ENCODE measurements around the gene CHCHD6.

Gene CHCHD6

DNA sequence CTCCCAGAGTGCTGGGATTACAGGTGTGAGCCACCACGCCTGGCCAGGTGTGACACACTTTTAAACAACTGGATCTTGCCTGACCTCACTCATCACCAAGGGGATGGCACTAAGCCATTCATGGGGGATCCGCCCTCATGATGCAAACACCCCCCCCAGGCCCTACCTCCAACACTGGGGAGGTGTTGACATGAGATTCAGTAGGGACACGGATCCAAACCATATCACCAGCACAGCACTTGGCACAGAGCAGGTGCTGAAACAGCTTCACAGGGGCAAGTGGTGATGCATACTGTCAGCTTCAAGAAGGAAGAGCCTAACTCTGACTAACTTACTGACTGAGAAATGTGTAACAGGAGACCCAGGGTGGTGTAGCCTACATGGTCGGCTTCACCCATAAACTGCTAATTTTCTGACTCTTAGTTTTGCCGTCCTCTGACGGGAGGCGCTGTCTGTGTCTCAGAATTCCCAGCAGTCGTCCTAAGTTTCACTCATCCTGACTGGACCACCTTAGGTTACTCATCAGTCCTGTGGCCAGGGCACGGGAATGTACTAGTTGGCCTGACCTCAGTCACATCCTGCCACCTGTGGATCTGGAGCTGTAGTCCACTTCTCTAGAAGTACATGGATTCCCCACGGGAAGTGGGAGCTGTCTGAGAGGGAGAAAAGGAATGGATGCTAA is 197.0 kb downstream of the CHCHD6 start:
- no peak for FAIRE-seq

DNA sequence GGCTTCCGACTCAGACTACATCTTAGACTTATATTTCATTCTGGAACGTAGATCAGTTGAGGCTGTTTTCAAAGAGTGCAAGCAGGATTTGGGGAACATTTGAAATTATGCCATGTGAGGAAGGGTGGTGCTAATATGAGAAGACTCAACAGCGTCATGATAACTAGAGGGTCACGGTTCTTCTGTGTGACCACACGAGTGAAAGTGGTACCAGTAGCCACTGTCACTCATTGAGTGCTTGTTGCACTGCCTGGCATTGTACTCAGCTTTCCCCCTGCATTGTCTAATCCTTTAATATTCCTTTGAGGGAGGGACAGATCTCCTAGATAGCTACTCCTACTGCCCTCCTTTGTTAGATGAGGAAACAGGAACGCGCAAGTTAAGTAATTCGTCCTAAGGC is 197.6 kb downstream of the CHCHD6 start:
- FAIRE-seq = no peak

DNA sequence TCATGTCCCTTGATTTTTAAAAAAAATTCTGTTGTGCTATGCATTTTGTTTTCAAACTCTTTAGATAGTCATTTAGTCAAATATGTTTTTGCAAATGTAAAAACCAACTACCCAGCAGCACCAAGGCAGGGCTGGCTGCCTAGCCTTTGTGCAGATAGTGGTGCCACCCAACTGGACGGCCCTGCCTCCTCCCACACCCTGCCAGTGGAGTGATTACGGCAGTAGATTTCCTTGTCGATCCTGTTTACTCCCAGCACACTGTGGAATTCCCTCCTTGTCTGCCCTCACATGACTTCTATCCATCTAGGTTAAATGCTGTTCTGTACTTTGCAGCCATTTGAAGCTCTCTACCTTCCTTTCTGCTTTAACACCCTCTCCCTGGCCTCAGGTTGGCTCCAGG is 199.5 kb downstream of the CHCHD6 start:
- no peak for FAIRE-seq

DNA sequence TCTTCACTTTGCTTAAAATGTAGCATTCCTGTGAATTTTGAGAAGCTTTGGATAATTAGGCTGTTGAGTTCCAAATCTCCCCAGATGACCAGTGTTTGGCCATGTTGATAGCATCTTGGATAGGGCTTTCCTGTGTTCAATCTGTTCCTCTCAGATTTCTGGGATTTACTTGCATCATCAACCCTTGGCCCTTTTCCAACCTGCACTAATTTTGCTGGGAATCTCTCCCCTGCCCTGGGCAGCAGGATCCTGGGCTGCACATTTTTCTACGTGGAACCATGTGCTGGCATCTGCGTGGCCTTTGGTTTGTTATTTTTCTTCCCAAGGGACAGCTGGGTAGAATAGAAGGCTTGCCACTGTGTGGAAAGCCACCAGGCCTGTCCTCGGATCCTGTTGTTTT is 203.5 kb downstream of the CHCHD6 start:
- no peak for FAIRE-seq

DNA sequence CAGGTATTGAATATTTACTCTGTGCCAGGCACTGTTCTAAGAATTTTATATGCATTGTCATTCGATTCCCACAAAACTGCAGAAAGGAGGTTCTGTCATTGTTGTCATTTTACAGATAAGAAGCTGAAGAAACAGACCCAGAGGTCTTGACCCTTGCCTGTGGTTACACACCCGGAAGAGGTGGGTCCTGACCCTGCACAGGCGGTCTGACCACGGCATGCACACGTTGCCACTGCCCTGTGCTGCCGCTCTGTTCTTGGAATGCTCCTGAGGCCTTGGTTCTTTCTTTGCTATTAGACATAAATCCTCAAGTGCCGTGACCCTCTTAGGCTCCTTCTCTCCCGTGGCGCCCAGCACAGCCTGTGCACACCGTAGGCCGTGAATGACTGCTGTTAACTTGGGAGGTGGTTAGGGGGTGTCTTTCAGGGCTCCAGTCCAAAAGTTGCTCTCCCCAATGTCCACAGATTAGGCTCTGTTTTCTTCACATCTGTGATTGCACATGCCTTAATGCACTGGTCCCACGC is 204.8 kb downstream of the CHCHD6 start:
- no peak for FAIRE-seq

DNA sequence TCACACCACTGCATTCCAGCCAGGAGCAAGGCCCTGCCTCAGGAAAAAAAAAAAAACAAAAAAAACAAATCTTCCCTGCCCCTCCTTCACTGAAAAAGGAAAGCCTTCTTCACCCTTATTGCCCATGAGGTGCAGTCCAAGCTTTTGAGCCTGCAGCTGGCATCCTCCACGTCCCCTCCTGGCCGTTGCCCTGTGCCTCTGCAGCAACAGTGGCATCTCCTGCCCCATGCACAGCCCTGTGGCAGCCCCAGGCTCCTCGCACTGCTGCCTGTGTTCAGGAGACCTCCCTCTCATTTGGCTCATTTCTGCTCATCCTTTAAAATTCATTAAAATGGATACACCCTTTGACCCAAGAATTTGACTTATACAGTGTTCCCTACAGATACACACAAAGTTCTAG is 206.2 kb downstream of the CHCHD6 start:
- no peak for FAIRE-seq

DNA sequence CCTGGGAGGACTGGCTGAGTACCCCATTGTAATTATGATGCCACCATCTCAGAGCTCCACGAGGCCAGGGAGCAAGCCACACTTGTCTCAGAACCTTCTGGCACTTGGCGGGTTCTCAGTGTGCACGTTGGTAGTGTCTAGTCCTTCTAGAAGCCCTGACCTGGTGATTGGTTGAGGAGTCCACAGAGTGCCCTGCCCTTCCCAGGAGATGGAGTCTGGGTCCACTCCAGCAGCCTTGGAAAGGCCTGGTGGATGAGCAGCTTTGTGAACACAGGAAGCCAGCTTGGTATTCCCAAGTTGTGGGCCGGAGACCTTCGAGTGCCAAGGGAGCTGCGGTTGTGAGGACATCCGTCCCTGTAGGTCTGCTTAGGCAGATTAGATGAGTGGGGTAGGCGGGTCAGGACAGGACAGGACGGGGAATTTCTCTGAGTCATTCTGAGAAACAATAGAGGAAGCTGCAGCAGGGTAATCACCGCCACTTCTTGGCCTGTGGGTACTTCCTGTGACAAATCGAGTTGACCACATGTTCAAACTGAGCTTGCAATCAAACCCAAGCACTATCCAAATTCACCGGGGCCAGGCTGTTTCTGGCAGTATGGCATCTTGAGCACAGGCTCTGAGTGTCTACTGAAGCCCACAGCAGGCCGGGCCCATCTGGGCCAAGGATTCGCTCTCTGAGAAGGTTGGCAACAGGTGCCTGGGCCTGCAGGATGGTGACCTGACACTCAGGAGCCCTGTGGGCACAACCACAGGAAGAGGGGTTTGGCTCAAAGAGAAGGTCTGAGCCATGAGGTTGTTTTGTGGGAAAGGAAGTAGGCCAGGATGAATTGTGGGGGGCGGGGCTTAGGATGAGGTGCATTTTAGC is 207.4 kb downstream of the CHCHD6 start:
- no peak for FAIRE-seq

DNA sequence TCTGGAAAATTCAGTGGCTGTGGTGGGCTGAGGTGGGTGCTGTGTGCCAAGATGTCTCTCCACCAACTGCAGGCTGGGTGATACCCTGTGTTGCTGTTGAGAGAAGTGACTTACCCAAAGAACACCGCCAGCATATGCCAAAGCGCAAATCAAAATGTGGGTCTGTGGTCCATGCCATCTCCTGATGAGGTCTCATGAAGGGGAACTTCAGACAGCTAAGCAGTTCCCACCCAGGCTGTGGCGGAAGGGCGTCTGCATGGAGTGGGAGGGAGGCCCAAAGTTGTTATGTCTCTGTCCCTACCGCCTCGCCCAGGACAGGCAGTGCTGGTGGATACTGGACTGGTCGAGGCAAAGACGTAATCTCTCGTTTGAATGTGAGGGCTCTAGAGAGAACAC is 208.0 kb downstream of the CHCHD6 start:
- no peak for FAIRE-seq

DNA sequence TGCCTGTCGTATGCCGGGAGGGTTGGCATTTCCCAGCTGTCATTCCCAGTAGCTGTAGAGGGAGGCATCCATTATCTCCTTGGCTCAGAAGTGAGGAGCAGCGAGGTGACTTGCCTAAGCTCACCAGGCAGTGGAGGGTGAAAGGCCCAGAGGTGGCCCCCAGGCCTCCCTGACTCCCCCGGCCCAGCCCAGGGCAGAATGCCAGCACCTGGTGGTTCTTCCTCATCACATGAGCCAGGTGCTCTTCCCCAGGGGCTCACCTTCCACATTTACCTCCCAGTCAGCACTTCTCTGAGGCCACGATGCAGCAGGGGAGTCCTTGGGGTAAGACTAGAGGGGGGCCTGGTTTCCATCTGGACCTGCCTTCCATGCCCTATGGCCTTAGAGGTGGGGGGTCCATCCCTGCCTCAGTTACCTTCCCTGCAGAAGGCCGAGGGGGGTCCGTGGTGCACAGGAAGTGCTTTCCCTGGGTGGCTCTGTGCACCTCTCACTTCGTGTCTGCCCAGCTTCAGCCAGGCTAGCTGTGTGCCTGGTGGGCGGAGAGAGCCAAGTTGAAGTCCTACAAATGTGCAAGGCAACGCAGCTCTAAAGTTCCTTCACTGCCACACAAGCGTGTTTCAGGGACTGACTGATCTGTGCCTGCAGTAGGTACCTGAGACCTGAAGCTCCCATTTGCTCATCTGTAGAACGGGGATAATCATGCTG is 208.6 kb downstream of the CHCHD6 start:
- FAIRE-seq = no peak

DNA sequence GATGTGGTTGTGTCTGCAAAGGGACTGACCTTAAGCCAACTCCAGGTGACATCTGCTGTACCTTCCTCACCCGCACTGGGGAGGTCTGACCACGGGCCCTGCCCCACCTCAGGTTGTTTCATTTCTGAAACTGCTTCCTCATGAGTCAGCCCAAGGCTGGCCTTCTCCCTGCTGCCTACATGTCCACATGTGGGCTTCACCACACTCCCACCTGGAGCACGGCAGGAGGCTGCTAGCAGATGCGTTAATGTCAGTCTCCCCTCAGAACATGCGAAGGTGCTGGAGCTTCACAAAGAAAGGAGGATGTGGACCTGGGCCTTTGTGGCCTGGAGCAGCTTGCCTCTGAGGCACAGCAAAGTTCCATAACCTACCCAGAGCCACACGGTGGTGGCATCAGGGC is 209.5 kb downstream of the CHCHD6 start:
- no peak for FAIRE-seq

DNA sequence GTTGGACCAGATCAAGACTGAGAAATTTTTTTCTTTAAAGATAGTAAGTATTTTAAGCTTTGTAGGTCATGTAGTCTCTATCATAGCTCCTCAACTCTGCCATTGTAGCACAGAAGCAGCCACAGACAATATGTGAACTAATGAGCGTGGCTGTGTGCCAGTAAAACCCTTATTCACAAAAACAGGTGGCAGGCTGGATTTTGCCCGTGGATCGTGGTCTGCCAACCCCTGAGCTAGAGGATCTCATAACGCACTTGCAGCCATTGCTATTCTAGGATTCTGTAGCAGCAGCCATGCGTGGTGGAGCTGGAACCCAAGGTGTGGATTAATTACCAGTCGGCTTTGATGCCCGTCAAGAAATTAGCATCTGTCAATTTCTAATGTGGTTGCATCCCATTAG is 210.2 kb downstream of the CHCHD6 start:
- no peak for FAIRE-seq

DNA sequence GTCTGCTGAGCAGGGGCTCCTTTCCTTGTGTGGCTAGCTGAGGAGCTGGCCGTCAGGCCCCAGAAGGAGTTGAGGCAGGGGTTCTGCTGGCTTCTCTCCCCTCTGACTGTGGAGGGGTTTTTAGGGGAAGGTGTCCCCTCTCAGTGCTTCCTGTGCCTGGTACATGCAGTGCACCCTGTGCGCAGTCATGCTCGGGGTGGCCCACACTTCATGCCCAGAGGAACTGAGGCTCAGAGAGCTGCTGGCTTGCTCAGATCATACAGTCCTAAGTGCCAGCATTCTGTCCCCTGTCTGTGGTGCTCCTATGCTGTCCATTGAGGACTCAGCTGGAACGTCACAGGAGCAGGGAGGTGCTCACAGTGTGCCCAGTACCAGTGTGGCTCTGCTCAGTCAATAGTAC is 211.0 kb downstream of the CHCHD6 start:
- no peak for FAIRE-seq

DNA sequence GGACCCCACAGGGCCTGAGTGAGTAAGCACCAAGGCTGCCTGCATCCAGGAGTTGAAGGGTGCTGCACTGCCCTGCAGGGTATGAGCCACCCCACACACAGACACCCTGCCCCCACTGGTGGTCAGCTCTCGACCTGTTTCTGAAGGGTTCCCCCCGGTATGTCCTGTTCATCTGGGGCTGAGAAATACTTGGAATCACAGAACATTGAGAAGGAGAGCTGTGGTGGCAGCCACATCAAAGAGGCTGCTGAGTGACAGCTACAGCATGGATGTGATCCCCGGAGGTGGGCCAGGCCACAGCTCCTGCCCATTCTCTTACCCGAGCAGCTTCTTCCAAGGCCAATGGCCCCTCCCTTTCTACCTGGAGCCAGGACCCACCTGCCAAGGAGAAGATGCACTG is 212.5 kb downstream of the CHCHD6 start:
- FAIRE-seq = no peak

DNA sequence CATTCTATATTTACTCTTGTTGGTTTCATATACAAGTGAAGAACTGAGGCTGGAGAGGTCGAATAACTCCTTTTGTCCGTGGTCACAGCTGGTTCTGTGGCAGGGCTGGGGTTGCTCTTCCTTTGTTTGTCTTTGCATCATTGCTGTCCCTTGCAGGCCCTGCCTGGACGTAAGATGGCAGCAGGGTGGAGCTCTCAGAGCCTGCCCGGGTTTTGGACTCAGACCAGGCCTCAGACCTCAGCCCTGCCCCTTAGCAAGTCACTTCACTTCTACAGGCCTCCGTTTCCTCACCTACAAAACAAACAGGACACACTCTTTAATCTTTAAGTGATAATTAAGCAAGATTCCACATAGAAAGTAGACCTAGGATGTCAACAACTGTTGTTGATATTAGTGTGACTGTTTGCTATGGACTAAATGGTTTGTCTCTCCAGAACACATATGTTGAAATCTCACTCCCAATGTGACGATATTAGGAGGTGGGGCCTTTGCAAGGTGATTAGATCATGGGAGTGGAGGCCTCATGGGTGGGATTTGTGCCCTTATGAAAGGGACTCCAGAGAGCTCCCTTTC is 213.3 kb downstream of the CHCHD6 start:
- FAIRE-seq = no peak

DNA sequence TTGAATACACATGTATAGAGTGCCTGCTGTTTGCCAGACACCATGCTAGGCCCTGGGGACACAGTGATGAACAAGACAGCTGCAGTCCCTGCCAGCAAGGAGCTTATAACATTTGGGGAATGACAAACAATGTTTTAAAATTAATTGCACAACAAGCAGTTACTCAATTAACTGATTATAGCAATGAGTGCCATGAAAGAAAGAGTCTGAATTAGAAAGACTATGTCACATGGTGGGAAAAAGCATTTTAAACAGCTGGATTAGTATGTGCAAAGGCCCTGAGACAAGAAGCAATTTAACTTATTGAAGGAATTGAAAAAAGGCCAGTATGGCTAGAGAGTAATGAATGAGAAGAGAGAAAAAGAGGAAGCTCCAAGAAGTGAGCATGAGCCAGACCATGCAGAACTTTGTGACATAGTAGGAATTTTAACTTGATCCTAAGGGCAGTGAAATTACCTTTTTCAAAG is 214.3 kb downstream of the CHCHD6 start:
- FAIRE-seq = no peak

DNA sequence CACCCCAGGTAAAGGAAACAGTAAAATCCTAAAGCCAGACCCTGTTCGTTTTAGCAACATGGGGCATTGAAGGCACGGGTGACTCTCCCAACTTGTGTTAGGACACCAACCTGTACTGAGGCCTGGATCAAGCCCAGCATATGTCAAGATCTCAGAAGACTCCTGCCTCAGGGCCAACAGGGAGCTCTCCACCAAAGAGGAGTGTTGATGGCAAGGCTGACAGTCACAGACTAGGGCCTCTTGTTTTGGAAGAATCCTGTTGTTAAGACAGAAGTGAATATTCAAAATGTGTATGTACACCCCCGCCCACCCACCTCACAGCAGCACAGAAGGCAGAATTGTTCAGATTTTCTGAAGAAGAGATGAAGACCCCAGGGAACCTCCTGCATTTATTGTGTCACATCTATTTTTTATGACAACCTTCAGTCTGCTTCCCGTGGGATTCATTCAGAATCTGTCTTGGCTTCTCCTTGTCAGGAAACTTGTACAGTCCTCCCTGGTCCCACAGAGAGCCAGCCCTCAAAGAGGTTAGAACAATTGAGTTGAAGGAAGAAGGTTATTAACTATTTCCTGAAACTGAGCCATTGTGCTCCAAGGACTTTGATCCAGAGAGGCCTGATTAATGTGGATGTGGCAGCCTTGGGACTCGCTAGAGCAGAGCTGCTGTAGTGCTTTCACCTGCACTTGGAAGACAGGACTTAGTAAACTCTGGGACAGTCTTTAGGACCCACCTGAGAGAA is 217.2 kb downstream of the CHCHD6 start:
- no peak for FAIRE-seq

DNA sequence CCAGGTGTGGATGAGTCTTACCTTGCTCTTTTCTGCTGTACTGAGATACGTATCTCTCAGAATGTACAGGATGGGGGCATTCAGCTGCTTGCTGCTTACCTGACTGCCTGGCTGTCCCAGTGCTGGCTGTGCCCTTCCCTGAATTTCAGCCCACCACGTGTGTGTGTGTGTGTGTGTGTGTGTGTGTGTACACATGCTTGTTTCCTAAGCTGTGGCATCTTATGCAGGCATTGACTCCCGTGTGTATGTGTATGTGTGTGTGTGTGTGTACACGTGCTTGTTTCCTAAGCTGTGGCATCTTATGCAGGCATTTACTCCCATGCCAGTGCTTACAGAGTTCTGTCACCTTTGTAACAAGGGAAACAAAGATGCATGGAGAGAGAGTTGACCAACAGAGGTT is 218.4 kb downstream of the CHCHD6 start:
- no peak for FAIRE-seq

DNA sequence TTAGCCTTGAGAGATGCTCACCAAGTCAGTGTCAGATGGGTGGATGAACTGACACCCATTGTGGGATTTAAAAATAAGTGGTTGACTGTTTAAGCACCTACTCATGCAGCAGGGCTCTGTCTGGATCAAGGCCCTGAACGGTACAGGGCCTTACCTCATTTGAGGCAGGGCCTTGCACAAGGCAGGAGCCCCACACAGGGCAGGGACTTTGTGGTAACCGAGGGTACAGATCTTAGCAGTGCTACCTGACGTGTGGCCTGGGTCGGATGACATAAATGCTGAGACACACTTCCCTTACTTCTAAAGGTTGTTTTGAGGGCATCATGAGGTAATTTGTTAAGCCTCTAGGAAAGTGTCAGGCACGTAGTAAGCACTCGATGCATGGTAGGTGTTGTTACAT is 219.4 kb downstream of the CHCHD6 start:
- FAIRE-seq = no peak

DNA sequence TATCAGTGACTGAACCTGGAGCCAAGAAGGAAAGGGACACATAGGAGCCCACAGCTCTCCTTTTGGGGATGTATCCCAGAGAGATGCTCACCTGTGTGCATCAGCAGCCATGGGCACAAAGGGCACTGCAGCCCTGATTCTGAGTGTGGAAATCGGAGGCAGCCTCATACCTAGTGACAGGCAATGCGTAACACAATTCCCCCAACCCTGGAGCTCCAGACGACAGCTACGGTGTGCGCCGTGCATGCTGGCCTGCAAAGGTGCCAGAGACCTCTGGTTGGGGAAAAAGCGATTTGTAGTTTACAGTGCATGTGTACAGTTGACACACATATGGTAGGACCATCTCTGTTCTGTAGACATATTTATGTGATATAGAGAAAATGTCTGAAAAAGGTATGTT is 219.9 kb downstream of the CHCHD6 start:
- no peak for FAIRE-seq

DNA sequence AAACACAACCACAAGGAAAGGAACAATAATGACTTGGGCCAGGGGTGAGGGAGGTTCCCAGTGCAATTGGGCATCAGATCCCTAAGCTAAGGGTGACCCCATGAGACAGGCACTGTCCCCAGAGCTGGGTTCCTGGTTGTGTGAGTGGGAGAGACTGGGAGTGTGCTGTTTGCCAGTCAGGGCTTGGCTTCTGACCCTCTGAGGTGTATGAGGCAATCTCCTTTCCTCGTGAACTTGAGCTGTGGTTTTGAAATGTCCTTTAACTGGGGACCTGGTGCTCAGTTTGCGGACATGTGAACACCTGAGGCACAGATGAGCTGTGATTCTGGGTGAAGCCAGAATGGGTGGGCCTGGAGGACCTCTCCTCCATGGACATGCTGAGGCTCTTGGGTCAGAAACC is 220.4 kb downstream of the CHCHD6 start:
- FAIRE-seq = no peak

DNA sequence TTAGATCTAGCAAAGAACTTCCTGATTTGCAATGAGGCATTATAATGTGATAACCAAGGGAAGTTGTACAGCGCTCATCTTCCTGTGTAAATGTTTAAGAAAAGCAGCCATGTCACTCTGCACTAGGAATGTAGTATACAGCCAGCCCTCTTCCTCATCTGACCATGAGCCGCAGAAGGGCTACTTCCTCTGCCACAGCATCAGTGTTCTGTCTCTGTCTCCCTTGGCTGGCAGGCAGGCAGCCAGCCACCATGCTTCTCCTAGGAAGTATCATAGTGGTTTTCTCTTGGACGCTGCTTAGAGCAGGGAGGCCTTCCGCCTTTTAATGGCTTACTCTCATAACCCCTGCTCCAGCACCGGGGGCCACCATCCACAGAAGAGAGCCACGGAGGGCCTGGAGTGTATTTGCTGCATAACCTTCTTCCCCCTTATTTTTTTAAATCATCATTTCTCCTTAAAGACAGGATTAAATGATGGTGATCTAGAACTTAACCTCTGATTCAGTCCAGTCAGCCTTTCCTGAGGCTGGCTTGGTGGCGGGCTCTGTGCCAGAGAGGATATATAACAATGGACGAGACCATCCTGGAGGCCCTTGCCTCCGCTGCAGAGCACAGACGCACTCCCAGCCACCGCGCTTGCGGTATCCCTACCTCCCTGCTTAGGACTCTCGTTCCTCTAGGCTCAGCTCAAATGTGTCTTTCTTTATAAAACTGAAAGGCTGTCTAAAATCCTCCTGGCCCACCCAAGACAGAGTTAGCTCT is 221.6 kb downstream of the CHCHD6 start:
- FAIRE-seq = no peak

Measured in colon (tissue), 2 donors.